Gastroesophageal sphincter (tissue), 3 donors: ENCODE data around the gene ALDH1L1.

ENCODE experiments used
- EP300 ChIP-seq: sonication (generic); formaldehyde crosslinking; IDR thresholded peaks from one replicate; pipeline ENCODE4 v1.6.1; 2017; ENCODE audit warnings: antibody characterized with exemption, mild to moderate bottlenecking
- POLR2A ChIP-seq, 2 donors: fragments of 450-650 bp; IDR thresholded peaks; one replicate each; pipeline ENCODE4 v1.6.1; 2017; ENCODE audit warnings: antibody characterized with exemption in 2 of 2, mild to moderate bottlenecking in 2 of 2, moderate library complexity in 1 of 2
- TF ChIP-seq, protein P1 (sequence below), 4 experiments: fragments of 200-600 bp in 2 of 4; fragments of 450-650 bp in 2 of 4; sonication (generic) in 1 of 4; IDR thresholded peaks; one replicate each; pipeline ENCODE4 v1.5.1; 2017 to 2019; ENCODE audit warnings: antibody characterized with exemption in 4 of 4, mild to moderate bottlenecking in 2 of 4, moderate library complexity in 2 of 4

- TF ChIP-seq POLR2A (IDR thresholded peaks at IDR 0.05) (no peak), EP300 (no peak)
- TF ChIP-seq, protein P1, sequence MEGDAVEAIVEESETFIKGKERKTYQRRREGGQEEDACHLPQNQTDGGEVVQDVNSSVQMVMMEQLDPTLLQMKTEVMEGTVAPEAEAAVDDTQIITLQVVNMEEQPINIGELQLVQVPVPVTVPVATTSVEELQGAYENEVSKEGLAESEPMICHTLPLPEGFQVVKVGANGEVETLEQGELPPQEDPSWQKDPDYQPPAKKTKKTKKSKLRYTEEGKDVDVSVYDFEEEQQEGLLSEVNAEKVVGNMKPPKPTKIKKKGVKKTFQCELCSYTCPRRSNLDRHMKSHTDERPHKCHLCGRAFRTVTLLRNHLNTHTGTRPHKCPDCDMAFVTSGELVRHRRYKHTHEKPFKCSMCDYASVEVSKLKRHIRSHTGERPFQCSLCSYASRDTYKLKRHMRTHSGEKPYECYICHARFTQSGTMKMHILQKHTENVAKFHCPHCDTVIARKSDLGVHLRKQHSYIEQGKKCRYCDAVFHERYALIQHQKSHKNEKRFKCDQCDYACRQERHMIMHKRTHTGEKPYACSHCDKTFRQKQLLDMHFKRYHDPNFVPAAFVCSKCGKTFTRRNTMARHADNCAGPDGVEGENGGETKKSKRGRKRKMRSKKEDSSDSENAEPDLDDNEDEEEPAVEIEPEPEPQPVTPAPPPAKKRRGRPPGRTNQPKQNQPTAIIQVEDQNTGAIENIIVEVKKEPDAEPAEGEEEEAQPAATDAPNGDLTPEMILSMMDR (IDR thresholded peaks at IDR 0.05): no peak
Measured at GRCh38 chr3:126137490-126138130, 42.8 kb downstream of the ALDH1L1 start.
